HepG2 (cell line): ENCODE measurements around the gene MYO9A. TPM values are rescaled to one million over a fixed set of nuclear protein-coding genes. Genes with fewer than 3 reads are reported as not detected.

ENCODE experiments used
- EP300 ChIP-seq, 3 experiments: sonication (generic) in 1 of 3; formaldehyde crosslinking in 1 of 3; IDR thresholded peaks; 2 replicates each; pipeline versions ENCODE4 v1.5.1 to v1.6.1; 2011 to 2020; ENCODE audit warnings: low read depth in 2 of 3, low read length in 2 of 3, borderline replicate concordance in 1 of 3, improper control_type of control experiment in 1 of 3, mild to moderate bottlenecking in 1 of 3, missing genetic modification reagents in 1 of 3, moderate library complexity in 1 of 3
- ISX ChIP-seq: sonication (generic); formaldehyde crosslinking; conservative IDR thresholded peaks from 2 replicates; pipeline ENCODE4 v1.5.0; 2020; ENCODE audit warnings: missing genetic modification reagents
- NR2F6 ChIP-seq, 2 experiments: IDR thresholded peaks; 2 replicates each; pipeline ENCODE4 v1.6.1; 2016; ENCODE audit warnings: antibody characterized with exemption in 1 of 2, mild to moderate bottlenecking in 1 of 2
- PAWR ChIP-seq: sonication (generic); formaldehyde crosslinking; IDR thresholded peaks from 2 replicates; pipeline ENCODE4 v1.4.0; 2020; ENCODE audit warnings: missing genetic modification reagents, mild to moderate bottlenecking, borderline replicate concordance
- RFX3 ChIP-seq: IDR thresholded peaks from 2 replicates; pipeline ENCODE4 v1.6.1; 2016; ENCODE audit warnings: missing biosample characterization, missing genetic modification reagents
- RXRA ChIP-seq: sonication (generic); formaldehyde crosslinking; IDR thresholded peaks from 2 replicates; pipeline ENCODE4 v1.5.1; 2020; ENCODE audit warnings: missing genetic modification reagents
- THRA ChIP-seq: sonication (generic); formaldehyde crosslinking; IDR thresholded peaks from 2 replicates; pipeline ENCODE4 v1.4.0; 2020; ENCODE audit warnings: missing genetic modification reagents, borderline replicate concordance
- ZBTB25 ChIP-seq: IDR thresholded peaks from 2 replicates; pipeline ENCODE4 v1.6.1; 2018; ENCODE audit warnings: missing genetic modification reagents
- ZBTB38 ChIP-seq: sonication (generic); formaldehyde crosslinking; IDR thresholded peaks from 2 replicates; pipeline ENCODE4 v1.5.1; 2020; ENCODE audit warnings: mild to moderate bottlenecking, missing genetic modification reagents
- ZBTB40 ChIP-seq, 2 experiments: fragments of 450-650 bp in 1 of 2; sonication (generic) in 1 of 2; formaldehyde crosslinking in 1 of 2; IDR thresholded peaks; 2 replicates each; pipeline versions ENCODE4 v1.6.1 to v1.8.0; 2016 to 2022; ENCODE audit warnings: antibody characterized with exemption in 1 of 2, mild to moderate bottlenecking in 1 of 2, missing genetic modification reagents in 1 of 2
- ZFP82 ChIP-seq: sonication (generic); formaldehyde crosslinking; IDR thresholded peaks from 2 replicates; pipeline ENCODE4 v1.5.1; 2020; ENCODE audit warnings: mild to moderate bottlenecking, missing genetic modification reagents, borderline replicate concordance
- ZNF383 ChIP-seq: sonication (generic); formaldehyde crosslinking; IDR thresholded peaks from 2 replicates; pipeline ENCODE4 v1.4.0; 2020; ENCODE audit warnings: missing genetic modification reagents, mild to moderate bottlenecking, borderline replicate concordance
- ZNF724P ChIP-seq: sonication (generic); formaldehyde crosslinking; IDR thresholded peaks from 2 replicates; pipeline ENCODE4 v1.8.0; 2022; ENCODE audit warnings: missing genetic modification reagents, borderline replicate concordance
- ZNF747 ChIP-seq: sonication (generic); formaldehyde crosslinking; IDR thresholded peaks from 2 replicates; pipeline ENCODE4 v1.8.1; 2023; ENCODE audit warnings: missing genetic modification reagents, mild to moderate bottlenecking, borderline replicate concordance
- ZNF891 ChIP-seq: sonication (generic); formaldehyde crosslinking; IDR thresholded peaks from 2 replicates; pipeline ENCODE4 v1.5.0; 2020; ENCODE audit warnings: mild to moderate bottlenecking, missing genetic modification reagents
- polyA plus RNA-seq, 8 experiments: library from polyadenylated mRNA; depleted of rRNA in 3 of 8; stranded (reverse) in 7 of 8; unstranded in 1 of 8; fragments of >200 nt; fragmentation: Illumina TruSeq in 4 of 8; extraction: Trizol in 4 of 8; gene quantifications; 2 replicates each; pipeline versions ENCODE4 v1.2.1 to v1.2.3, GENCODE V29; 2011 to 2016; ENCODE audit warnings: low read depth in 4 of 8, missing spikeins in 1 of 8, mixed read lengths in 1 of 8; ENCODE audit not compliant: insufficient read depth in 1 of 8
- total RNA-seq, 5 experiments: library from RNA; depleted of rRNA; stranded (reverse); fragments of >200 nt; fragmentation: Illumina TruSeq; extraction: Trizol; gene quantifications; 2 replicates each; pipeline ENCODE4 v1.2.3, GENCODE V29; 2016; ENCODE audit warnings: low read depth in 1 of 5

The MYO9A gene
- total and polyA plus RNA-seq, 2 of the 13 experiments (the other 11 are each of a cell fraction or from before 2014, with no cell fraction given), result 4.8 to 15.3 TPM

- TF ChIP-seq ZNF724P (CRISPR knock-in tag) (no peak), RXRA (CRISPR knock-in tag) (no peak), ZBTB40 (IDR thresholded peaks at IDR 0.05) (no peak), ZBTB40 (CRISPR knock-in tag; IDR thresholded peaks at IDR 0.05) (no peak), PAWR (no peak), ISX (CRISPR knock-in tag) (no peak), EP300 (IDR thresholded peaks at IDR 0.05; ENCODE audit: low read depth in 2 of 2, low read length in 2 of 2) (no peak), EP300 (CRISPR knock-in tag; IDR thresholded peaks at IDR 0.05; ENCODE audit: borderline replicate concordance) (no peak), RFX3 (no peak), NR2F6 (IDR thresholded peaks at IDR 0.05) (no peak), NR2F6 (CRISPR knock-in tag; IDR thresholded peaks at IDR 0.05) (peak; percentile 30; the same call in 1 of the 2 replicates), ZBTB25 (CRISPR knock-in tag) (no peak), ZNF747 (CRISPR knock-in tag) (no peak), ZNF383 (CRISPR knock-in tag) (no peak), ZNF891 (CRISPR knock-in tag) (0 out of 2 replicates have a peak, but pooled peaks have one; percentile 26), ZFP82 (no peak), THRA (CRISPR knock-in tag) (no peak), ZBTB38 (CRISPR knock-in tag) (no peak; the same call in 1 of the 2 replicates)
These were observed 38.0 kb upstream of the MYO9A start (continued) for GRCh38 chr15:72155635-72156616.
